Stimulated activated CD4-positive, alpha-beta T cell treated with anti-CD3 and anti-CD28 coated beads, Interleukin-4, amount 100 ng/mL, for 48 hours (primary cell): ENCODE measurements around the gene NPR2.

Experiments used
- DNase-seq, 2 donors: peaks; one replicate each; pipeline ENCODE4 v3.0.0-alpha.2; 2020; ENCODE audit warnings: low read depth in 2 of 2

NPR2 gene

DNA sequence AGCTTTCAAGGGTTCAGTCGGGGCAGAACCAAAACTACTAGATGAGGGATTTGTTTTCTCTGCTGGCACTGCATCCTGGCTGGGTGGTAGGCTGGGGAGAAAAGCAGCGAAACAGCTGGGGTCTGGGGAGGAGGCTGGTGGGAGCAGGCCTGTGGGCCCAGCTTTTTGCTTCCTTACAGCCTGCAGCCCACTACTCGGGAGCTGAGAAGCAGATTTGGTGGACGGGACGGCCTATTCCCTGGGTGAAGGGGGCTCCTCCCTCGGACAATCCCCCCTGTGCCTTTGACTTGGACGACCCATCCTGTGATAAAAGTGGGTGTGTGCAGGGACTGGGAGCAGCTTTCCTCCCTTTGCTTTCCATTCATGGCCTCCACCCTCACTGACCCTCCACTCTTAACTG is 9.1 kb downstream of the NPR2 start:
- DNase-seq = no peak

- DNase-seq = no peak
These were observed 10.1 kb downstream of the NPR2 start for GRCh38 chr9:35801328-35802128.

DNA sequence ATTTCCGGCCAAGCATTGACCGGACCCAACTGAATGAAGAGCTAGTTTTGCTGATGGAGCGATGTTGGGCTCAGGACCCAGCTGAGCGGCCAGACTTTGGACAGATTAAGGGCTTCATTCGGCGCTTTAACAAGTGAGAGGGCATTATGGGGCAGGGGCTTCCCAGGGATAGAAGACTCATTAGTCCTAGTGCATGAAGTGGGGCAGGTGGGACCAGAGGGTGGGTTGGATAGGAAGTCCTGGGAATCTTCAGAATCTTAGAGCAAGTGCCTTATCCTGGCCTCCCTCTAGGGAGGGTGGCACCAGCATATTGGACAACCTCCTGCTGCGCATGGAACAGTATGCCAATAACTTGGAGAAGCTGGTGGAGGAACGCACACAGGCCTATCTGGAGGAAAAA is 14.7 kb downstream of the NPR2 start:
- DNase-seq = no peak

- DNase-seq = no peak
These were observed 17.0 kb downstream of the NPR2 start for GRCh38 chr9:35808433-35808832.

- no peak for DNase-seq
These were observed 18.7 kb downstream of the NPR2 start for GRCh38 chr9:35810122-35810521.

DNA sequence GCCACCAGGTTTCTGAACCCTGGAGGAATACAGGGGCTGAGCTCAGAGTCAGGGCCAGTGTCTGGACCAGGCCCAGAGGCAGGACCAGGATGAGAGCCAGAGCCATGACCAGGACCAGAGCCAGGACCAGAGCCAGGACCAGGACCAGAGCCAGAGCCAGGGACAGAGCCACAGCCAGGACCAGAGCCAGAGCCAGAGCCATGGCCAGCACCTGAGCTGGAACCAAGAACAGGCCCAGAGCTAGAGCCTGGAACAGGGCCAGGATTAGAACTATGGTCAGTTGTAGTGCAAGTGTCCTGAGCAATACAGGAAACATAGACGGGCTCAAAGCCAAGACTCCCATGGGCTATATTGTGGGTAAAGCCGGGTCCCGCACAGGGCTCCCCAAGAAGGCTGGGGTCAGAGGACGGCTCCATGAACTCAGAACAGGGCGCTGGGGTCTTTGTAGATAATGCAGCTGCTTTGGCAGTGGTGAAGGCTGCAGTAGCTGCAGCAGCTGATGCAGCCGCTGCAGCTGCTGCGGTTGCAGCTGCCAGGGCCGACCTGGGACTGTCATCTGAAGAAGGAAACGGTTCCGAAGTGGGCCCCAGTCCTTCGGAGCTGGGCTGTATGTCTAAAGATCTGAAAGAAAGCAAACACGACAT is 20.1 kb downstream of the NPR2 start:
- DNase-seq = no peak

GRCh38 chr9:35812025-35812602 is 20.7 kb downstream of the NPR2 start, which contains the start of gene SPAG8:
Gene SPAG8 (minus strand): TSS chr9:35812262. CDS start chr9:35812147, 115 bp downstream.
- DNase-seq = peak; percentile 79 to 90

DNA sequence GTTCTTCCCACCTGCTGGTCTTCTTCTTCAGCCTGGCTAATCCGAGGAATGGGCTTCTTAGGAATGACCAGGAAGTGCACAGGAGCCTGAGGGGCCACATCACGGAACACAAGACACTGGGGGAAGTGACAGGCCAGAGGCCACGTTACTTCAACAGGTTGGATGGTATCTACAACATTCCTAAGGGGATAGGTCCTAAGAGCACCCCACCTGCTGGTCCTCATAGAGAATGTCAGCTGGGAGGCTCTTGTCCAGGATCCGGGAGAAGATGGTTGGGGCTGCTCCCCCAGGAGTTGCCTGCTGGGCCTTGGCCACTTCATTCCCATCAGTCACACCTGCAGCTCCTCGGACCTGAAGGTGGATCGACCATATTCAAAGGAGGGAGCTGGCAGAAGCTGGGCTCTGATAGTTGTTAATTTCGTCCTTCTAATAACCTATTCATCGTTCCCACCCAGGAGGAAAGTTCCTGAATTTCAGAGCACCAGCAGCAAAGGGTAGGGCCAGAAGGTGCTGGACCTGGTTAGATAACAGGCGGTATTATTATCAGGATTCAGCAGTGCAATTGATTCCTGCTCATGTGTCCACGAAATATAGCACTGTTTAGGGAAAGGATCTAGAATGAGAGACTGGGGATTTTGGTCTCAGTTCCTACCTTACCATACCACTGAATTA is 22.2 kb downstream of the NPR2 start:
- DNase-seq = no peak

- DNase-seq = peak; percentile 18 to 37
These were observed 22.9 kb downstream of the NPR2 start for GRCh38 chr9:35814106-35814840.

DNA sequence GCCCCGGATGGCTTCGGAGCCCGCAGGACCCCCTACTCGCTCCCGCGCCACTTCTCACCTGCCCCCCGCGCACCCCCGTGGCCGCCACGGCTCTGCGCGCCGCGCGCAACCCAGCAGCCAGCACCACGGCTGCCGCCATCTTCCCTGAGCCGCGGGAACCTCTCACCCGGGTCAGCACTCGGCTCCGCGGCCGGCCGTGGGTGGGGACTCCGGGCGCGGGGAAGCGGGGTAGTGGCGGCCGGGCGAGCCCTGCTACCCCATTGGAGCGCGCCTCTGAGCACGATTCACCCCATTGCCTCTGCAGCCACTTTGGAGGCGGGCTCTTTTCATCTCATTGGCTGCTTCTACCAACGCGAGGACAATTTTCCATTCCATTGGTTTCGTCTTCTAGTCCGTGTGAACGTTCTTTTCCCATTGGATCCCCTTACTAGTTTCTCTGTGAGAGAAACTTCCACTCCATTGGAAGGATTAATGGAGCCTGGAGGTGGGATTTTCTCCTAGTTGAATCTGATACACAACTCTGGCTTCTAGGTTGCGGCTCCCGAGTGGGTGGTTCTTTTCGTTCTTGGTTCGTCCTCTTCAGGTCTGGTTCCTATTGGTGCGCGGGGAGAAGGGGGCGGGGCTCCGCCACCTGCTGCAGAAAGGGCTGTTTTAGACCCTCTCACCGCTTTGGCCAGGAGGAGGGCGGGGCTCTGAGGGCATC is 23.6 kb downstream of the NPR2 start, which contains the start of gene HINT2:
TSS of gene HINT2 (minus strand) at position 202 of the 703 bp plus-strand sequence. CDS start at position 139, 63 bp downstream.
- peak; percentile 94 to 98 for DNase-seq

- no peak for DNase-seq
These were observed 25.3 kb downstream of the NPR2 start for GRCh38 chr9:35816708-35817107.

- DNase-seq = no peak
These were observed 26.9 kb downstream of the NPR2 start for GRCh38 chr9:35818341-35818740.

GRCh38 chr9:35820076-35820475 is 28.7 kb downstream of the NPR2 start:
- no peak for DNase-seq

DNA sequence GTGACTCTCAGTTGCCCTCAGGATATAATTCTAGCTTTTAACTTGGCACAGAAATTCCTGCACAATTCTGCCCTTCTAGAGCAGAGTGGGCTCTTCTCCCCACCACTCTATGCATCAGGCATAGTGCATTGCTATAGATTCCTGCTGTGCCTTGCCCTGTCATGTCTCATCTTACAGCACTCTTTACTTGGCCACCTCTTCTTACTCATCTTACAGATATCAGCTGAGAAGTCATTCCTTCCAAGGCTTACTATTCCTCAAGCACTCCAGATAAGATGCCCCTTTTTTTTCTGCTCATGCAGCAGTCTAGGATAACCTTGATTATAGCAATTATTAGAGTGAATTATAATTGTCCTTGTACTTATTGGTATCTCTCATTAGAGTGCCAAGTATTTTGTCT is 31.5 kb downstream of the NPR2 start:
- DNase-seq = no peak

DNA sequence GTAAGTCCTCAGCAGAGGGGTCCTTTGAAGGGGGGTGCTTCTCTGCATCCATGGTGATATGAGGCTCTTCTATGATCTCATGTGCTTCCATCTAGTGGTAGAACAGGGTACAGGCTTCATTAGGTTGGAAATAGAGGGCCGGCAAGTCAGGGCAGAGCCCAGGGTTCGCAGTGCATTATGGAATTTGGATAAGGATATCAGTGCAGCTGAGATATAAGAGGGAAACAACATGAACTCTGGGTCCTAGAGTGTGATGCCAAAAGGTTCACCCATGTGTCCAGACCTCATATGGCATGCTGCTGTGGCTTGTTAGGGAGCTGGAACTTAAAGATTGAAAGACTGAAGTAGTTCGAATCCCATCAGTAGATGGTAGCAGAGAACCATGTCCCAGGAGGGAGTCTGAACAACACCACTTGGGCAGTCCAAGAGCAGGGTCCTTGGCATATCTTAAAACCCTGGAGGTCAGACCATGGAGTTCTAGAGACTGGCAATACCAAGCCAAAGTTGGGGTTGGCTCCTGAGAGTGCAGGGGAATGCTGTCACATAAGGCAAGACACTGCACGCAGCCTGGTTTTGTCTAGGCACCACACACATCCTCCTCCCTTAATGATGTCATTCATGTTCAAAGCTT is 34.8 kb downstream of the NPR2 start:
- DNase-seq = no peak

DNA sequence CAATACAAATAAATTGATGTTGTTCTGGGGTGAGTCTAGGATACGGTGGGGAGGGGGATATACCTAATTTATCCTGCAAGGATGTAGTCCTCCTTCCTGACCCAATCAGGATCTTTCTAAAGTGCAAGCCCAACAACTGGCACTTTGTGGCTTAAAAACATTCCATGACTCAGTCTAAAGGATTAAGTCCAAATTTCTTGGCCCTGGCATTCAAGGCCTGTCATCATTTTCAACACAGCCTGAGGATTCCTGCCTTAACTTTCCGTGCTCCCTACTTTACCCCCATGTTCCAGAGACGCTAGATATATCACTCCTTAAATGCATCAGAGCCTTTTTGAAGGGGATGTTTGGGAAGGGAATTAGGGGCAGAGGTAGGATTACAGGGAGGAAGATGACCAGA is 36.1 kb downstream of the NPR2 start:
- DNase-seq = no peak

DNA sequence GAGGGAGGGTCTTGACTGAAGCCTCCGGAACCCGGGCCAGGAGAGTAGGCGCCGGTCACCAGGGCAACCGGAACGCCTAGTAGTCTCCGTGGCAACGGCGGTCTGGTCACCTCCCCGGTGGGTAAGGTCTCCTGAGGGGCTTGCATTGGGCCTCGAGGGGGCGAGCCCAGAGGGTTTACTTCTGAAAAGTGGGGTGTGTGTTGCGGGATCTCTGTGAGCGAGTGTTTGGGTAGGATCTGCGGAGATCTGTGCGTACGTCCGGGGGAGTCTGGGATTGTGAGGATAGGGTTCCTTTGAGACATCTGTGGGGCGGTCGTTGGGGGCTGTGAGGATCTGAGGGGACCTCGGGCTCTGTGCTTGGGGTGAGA is 37.3 kb downstream of the NPR2 start, which contains the start of gene FAM221B:
TSS of gene FAM221B (minus strand) at position 17 of the 368 bp plus-strand sequence. CDS start 2,571 bp downstream, outside the sequence.
- no peak for DNase-seq

DNA sequence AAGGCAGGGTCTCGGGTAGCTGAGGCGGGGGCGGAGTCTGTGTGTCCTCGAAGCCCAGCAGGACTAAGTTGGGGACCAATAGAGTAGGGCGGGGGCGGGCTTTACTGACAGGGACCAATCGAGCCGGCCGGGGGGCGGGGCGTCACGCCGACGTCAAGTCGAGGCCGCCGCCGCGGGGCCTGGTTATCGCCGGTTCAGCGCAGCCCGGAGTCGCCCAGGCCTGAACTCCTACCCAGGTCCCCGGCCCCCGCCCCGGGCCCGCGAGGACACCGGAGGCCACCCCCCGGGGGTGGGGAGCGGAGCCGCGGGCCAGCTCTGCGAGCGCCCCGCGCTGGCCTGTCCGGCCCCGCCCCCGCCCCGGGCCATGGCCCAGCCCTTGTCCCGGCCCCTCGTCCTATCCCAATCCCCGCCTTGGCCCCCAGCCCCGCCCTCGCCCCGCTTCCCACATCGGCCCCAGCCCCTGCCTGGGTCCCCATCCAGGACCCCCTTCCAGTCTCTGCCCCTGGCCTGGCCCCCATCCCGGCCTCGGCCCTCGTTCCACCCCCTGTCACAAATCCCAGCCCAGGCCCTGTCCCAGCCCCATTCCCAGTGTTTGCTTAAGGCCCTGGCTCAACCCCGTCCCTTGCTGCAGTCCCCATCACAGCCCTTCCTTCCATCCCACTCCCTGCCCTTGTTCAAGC is 37.8 kb downstream of the NPR2 start, which contains the start of gene TMEM8B:
TSS of gene TMEM8B (plus strand) at position 145 of the 680 bp plus-strand sequence. CDS start at position 365, 220 bp downstream.
- DNase-seq = peak; percentile 96

DNA sequence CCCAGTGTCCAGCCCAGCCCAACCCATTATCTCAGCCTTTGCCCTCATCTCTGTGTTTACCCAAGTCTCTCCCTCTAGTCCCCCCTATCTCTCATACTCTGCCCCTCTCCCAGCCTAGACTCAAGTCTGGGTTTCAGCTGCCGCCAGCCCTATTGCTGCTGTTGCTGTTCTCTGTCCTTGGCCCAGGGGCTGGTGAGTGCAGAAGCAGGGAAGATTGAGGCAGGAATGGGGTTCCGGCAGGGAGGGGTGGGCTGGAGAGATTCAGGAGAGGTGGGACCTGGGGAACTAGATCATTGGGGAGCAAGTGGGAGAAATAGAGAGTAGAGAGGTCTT is 38.3 kb downstream of the NPR2 start:
- no peak for DNase-seq

- DNase-seq = no peak
These were observed 39.6 kb downstream of the NPR2 start for GRCh38 chr9:35831040-35831439.
